HT-29 (cell line): ENCODE data around the gene SLC2A1. TPM values are rescaled to one million over a fixed set of nuclear protein-coding genes. Genes with fewer than 3 reads are reported as not detected.

Experiments used
- DNase-seq: peaks from one replicate; pipeline ENCODE4 v3.0.0-alpha.2; 2015; ENCODE audit warnings: low spot score
- total RNA-seq: library from RNA; depleted of rRNA; stranded (reverse); fragments of >200 nt; shearing (Covaris generic); gene quantifications from 2 replicates; pipeline ENCODE4 v1.2.3, GENCODE V29; 2014

Gene SLC2A1
- total RNA-seq, 1 experiment from 2014 or later: 916 TPM

GRCh38 chr1:42943166-42943565 is 15.5 kb downstream of the SLC2A1 start:
- peak; percentile 95 for DNase-seq

- DNase-seq: no peak
These were observed 16.2 kb downstream of the SLC2A1 start for GRCh38 chr1:42942444-42942843.

- DNase-seq: peak; percentile 87
These were observed 16.9 kb downstream of the SLC2A1 start for GRCh38 chr1:42941640-42942330.

GRCh38 chr1:42940851-42941639 is 17.6 kb downstream of the SLC2A1 start:
- peak; percentile 89 for DNase-seq

- DNase-seq: peak; percentile 87
These were observed 19.7 kb downstream of the SLC2A1 start for GRCh38 chr1:42938645-42939615.

GRCh38 chr1:42937836-42938644 is 20.6 kb downstream of the SLC2A1 start:
- peak; percentile 89 for DNase-seq

- peak; percentile 52 for DNase-seq
These were observed 21.4 kb downstream of the SLC2A1 start for GRCh38 chr1:42937141-42937696.

- DNase-seq: peak; percentile 67
These were observed 22.2 kb downstream of the SLC2A1 start for GRCh38 chr1:42936309-42937078.

GRCh38 chr1:42935971-42936308 is 22.7 kb downstream of the SLC2A1 start:
- DNase-seq: peak; percentile 46

- DNase-seq: peak; percentile 7
These were observed 23.3 kb downstream of the SLC2A1 start for GRCh38 chr1:42935313-42935895.

- peak; percentile 13 for DNase-seq
These were observed 23.9 kb downstream of the SLC2A1 start for GRCh38 chr1:42934541-42935312.

- DNase-seq: peak; percentile 62
These were observed 24.8 kb downstream of the SLC2A1 start for GRCh38 chr1:42933610-42934491.

- DNase-seq: peak; percentile 5
These were observed 25.5 kb downstream of the SLC2A1 start for GRCh38 chr1:42933060-42933586.

GRCh38 chr1:42932442-42932941 is 26.2 kb downstream of the SLC2A1 start:
- no peak for DNase-seq

- peak; percentile 90 for DNase-seq
These were observed 26.7 kb downstream of the SLC2A1 start for GRCh38 chr1:42931911-42932422.

GRCh38 chr1:42931108-42931539 is 27.5 kb downstream of the SLC2A1 start:
- peak; percentile 47 for DNase-seq
